ENCODE results near the gene PDX1.

PDX1 gene

DNA sequence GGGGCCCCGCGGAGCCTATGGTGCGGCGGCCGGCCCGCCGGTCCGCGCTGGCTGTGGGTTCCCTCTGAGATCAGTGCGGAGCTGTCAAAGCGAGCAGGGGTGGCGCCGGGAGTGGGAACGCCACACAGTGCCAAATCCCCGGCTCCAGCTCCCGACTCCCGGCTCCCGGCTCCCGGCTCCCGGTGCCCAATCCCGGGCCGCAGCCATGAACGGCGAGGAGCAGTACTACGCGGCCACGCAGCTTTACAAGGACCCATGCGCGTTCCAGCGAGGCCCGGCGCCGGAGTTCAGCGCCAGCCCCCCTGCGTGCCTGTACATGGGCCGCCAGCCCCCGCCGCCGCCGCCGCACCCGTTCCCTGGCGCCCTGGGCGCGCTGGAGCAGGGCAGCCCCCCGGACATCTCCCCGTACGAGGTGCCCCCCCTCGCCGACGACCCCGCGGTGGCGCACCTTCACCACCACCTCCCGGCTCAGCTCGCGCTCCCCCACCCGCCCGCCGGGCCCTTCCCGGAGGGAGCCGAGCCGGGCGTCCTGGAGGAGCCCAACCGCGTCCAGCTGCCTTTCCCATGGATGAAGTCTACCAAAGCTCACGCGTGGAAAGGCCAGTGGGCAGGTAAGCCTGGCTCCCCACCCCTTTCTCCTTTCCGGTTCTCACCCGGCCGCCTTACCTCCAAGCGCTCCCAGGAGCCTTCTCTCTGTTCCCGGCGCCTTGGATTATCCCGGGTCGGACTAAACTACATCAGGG lies at the start of gene PDX1:
PDX1 (plus strand) TSS at position 67 of the 743 bp plus-strand sequence; CDS start at position 206, 139 bp downstream.
- DNase-seq: no peak

DNA sequence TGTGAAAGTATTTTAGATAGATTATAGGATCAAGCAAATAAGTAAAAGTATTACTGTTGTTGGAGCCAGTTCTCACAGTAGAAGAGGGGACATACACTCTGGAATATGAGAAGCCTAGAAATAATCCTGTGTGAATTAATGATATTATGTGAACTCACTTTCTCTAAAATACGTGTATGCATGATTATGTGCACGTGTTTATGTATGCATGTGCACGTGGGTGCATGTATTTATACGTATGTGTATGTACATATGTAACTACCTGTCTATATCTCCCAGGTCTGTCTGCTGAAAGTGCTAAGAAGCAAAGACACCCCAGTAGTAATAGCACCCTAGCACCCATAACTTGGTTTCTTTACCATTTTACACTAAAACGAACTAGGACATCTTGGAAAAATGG lies 41.5 kb upstream of the PDX1 start:
- DNase-seq: no peak

DNA sequence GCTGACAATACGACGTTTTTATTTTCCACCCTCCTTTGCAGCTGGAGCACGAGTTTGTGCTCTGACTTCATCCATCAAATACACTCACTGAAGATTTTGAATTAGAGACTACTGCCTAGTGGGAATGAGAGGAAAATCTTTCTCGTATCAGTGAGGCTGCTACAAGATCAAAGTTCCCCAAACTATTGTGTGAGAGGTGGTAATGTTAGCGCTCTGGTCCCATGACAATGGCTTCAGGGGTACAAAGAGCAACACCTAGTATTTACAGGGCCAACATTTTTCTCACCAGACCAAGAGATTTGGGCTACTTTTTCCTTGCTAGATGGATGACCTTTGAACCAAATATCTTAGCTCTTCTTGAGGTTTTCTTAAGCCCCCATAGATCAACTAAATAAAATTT lies 30.3 kb upstream of the PDX1 start:
- DNase-seq: no peak

DNA sequence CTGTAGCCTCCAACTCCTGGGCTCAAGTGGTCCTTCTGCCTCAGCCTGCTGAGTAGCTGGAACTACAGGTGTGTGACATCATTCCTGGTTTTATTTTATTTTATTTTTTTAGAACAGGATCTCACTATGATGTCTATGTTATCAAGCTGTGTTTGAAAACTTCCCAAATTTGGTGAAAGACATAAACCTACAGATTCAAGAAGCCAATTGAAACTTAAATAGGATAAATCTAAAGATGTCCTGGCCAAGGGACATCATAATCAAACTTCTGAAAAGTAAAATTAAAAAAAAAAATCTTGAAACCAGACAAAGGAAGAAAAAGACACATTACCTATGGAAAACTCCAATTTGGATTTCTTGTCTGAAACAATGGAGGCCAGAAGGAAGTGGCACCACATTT lies 23.1 kb upstream of the PDX1 start:
- no peak for DNase-seq

- no peak for DNase-seq
Observed at GRCh38 chr13:27904719-27905118, 15.1 kb upstream of the PDX1 start.

- no peak for DNase-seq
Observed at GRCh38 chr13:27905650-27906049, 14.2 kb upstream of the PDX1 start.

GRCh38 chr13:27907121-27907787 lies 12.5 kb upstream of the PDX1 start:
- DNase-seq: no peak

DNA sequence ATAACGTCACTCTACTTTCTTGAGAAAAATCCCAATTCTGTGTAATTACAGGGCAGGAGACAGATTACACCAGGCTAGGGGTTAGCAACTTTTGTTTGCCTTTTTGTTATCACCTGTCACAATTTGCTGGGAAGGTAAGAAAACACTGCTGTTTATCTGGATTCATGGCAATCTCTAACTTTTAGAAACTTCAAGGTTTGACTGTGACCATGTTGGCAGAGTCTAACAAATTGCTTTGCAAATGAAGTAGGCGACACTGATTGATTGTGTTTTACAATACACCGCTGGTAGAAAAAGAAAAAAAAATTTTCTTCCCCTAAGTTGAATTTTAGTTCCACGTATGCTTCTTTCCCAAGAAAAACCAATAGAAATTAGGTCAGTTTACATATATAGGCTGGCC lies 10.4 kb upstream of the PDX1 start:
- DNase-seq: no peak

GRCh38 chr13:27911521-27911920 lies 8.3 kb upstream of the PDX1 start:
- no peak for DNase-seq

DNA sequence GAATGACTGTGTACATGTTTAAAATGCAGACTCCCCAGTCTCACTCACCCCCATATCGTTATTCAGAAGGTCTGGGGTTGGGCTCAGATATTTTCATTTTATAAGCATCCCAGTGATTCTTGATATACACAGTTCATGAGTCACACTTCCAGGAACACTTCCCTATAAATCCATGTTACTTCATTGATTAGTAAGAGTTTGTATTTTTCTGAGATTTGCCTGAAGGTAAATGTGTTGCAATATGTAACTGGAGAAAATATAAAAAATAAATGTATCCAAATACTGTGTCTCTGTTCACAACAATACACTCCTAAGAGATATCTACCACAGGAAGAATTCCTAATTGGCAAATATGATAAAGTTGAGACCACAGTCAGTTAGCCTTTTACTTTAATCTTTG lies 6.6 kb upstream of the PDX1 start:
- no peak for DNase-seq

DNA sequence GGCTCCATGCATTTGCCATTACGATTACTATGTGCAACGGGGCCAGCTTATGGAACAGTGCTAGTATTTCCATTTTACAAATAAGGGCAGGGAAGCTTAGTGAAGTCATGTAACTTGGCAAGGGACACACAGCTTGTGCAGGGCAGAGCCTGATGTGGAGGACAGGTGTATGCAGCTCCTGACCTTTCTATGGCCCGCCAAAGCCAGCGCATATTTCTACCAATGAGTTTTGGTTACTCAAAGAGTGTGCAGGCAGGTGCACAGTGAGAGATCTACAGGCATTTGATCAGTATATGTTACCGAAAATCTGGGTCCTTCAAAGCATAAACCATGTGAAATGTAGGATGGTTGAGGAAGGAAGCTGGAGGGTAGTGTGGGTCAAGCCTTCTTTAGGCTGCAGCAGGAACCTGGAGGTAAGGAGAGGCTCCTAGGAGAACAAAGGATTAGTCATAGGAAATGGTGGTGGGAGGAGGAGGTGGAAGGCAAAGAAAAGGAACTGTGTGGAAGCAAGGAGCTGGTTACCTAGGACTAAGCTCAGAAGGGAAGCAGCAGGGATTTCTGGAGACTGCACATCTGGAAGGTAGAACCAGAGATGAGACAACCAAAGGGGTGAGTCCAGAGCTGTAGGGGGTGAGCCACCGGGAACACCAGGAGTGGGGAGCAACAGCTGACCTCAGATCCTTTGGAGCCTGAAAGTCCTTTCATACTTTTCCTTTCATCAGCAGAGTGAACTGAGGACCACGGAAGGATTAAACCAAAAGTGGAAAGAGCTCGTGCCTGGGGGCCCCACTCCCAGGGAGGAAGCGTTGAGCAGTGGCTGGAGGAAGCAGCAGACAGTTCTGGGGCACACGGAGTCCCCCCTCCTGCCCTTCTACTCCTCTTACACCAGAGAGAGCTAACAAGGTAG lies 4.2 kb upstream of the PDX1 start:
- DNase-seq: no peak

DNA sequence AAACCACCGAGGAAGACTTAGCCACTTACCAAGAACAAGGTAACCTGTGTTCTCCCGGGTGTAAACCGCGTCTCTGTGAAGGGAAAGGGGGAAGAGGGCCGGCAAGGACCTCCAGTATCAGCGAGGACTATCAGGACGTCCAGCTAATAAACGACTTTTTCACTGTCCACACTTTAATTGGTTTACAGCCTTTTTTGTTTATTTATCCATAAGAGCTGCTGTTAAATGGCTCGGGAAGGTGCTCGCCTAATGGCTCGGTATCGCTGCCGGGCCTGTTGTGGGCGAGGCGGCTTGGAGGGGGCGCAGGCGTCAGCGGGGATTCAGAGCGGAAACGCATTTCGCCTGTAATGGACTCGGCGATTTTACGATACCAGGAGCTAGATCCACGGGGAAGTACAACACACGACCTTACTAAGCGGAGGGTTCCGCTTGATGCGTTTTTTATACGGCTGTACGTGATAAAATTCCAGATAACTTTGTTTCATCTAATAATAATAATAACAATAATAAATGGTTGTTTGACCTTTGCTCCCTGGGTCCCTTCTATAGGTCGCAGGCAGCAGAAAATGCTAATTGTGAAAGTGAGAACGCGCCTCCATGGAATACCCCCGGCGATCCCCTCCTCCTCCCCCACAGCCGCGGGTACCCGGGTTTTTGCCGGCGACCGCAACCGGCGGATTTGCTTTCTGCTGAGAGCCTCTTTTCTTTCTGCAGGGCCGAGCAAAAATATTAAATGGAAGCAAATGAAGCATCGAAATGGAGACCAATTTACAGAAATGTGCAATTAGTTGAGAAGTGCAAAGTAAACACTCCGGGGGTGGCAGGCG lies 2.5 kb upstream of the PDX1 start:
- DNase-seq: no peak

- DNase-seq: no peak
Observed at GRCh38 chr13:27918041-27918917, 1.5 kb upstream of the PDX1 start.

DNA sequence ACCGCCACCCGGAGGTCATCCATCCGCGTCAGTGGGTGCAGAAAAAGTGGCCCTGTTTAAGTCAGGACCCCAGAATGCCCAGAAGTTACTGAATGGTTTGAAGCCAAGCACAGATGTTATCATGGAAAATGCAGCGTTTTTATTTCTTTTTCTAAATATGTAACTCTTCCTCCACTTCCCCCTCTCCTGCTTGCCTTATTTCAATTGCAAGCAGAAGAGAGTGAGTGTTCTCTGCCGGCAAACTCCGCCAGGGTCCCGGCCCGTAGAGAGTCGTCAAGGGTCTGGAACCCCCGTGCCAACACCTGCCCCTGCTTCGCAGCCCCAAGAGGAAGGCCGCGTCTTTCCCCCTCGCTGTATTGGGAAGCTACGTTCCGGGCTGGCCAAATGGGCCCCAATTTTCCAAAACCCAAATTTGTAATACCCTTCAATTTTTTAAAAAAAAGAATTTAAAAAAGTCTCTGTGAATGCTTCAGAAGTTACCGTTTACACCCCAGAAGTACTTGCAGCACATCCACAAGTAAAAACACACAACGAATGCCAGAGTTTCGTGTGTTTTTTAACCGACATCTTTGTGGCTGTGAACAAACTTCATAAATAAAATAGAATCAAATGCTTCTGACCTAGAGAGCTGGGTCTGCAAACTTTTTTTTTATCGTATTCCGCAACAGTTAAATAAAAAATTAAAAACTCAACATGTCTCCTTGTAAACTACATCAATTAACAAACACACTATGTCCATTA lies 712 bp upstream of the PDX1 start:
- DNase-seq: no peak

DNA sequence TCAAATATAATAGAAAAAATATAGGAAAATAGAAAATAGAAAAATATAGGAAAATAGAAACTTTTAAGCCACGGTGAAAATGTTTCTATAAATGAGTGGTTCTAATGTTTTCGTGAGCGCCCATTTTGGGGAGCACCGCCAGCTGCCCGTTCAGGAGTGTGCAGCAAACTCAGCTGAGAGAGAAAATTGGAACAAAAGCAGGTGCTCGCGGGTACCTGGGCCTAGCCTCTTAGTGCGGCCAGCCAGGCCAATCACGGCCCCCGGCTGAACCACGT lies 204 bp upstream of the PDX1 start:
- no peak for DNase-seq

DNA sequence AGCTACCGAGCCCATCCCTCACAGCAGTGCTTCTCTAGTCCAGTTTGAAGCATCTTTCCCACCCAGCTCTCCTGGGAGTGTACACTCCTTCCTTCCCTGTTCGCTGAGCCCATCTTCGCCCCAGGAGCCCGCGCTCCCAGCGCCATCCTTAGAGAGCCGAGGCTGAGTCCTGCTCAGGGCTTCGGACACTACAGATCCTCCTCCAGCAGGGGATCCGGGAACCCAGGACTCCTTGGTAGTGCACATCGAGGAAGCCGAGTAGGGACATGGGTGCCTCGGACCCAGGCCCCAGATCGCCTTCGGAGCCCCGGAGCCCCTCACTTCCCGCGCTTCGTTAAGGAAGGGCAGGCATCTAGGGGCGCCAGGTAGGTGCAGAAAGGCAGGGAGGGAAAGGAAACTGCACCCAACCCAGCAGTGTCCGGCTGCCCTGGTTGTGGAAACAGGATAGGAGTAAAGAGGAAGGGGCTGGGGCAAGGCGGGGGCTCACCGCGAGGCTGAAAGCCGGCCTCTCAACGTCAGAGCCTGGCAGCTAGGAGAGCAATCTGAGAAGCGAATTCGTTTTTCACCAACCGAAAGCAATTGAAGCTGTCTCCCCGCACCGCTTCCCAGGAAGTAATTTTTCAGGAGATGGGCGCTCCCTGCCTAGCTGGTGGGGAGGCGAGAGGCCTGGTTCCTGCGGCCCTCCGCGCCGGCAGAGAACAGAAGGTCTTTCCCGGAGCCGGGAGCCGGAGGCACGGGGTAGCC lies 1.0 kb downstream of the PDX1 start:
- no peak for DNase-seq

GRCh38 chr13:27921421-27921960 lies 1.7 kb downstream of the PDX1 start:
- no peak for DNase-seq

GRCh38 chr13:27921961-27922882 lies 2.4 kb downstream of the PDX1 start:
- no peak for DNase-seq
